Ectodermal cell (in vitro differentiated cells): Measurements from ENCODE around the gene PDXK.

Experiments
- H3K27ac ChIP-seq: 2 replicates; pipeline ENCODE4 v1.7.0; 2013; ENCODE audit warnings: mild to moderate bottlenecking, low read depth, low read length; ENCODE audit not compliant: insufficient read depth, poor library complexity, severe bottlenecking
- H3K27me3 ChIP-seq: 2 replicates; pipeline ENCODE4 v1.7.0; 2013; ENCODE audit warnings: mild to moderate bottlenecking, low read length; ENCODE audit not compliant: insufficient read depth, control insufficient read depth, poor library complexity, severe bottlenecking
- H3K36me3 ChIP-seq: one replicate; pipeline ENCODE4 v1.7.0; 2013; ENCODE audit warnings: low read length; ENCODE audit not compliant: control insufficient read depth, insufficient read depth
- H3K4me1 ChIP-seq: one replicate; pipeline ENCODE4 v1.7.0; 2013; ENCODE audit warnings: low read length; ENCODE audit not compliant: control insufficient read depth, insufficient read depth
- H3K4me3 ChIP-seq: 2 replicates; pipeline ENCODE4 v1.7.0; 2013; ENCODE audit warnings: low read depth, low read length, control low read depth; ENCODE audit not compliant: insufficient read depth
- H3K9me3 ChIP-seq: 2 replicates; pipeline ENCODE4 v1.7.0; 2013; ENCODE audit warnings: mild to moderate bottlenecking, low read length, moderate library complexity; ENCODE audit not compliant: control insufficient read depth
- WGBS, 2 experiments: methylation state at CpG; one replicate each; pipeline ENCODE4 v1.1.7; 2013; ENCODE audit warnings: missing lambda C conversion rate in 2 of 2; 5-methylcytosine and 5-hydroxymethylcytosine counted together

PDXK gene

GRCh38 chr21:43771698-43772424 lies 52.9 kb downstream of the PDXK start:
- Histone ChIP-seq H3K4me1 (peaks cover 14% of the 10 kb centered on the region), H3K27me3 (no peaks in the 10 kb centered on the region), H3K36me3 (peaks cover 7% of the 10 kb centered on the region), H3K27ac (no peak overlapping the region), H3K9me3 (no peaks in the 10 kb centered on the region), H3K4me3 (no peak overlapping the region)
- 88% methylated on average over 11 to 13 of the region's 13 CpGs for WGBS, 2 experiments

GRCh38 chr21:43772425-43772821 lies 53.5 kb downstream of the PDXK start:
- Histone ChIP-seq H3K4me1 (peaks cover 14% of the 10 kb centered on the region), H3K27ac (no peak overlapping the region), H3K36me3 (peaks cover 7% of the 10 kb centered on the region), H3K27me3 (no peaks in the 10 kb centered on the region), H3K4me3 (no peak overlapping the region), H3K9me3 (no peaks in the 10 kb centered on the region)
- 45 to 54% methylated on average over 5 to 6 of the region's 6 CpGs for WGBS, 2 experiments

DNA sequence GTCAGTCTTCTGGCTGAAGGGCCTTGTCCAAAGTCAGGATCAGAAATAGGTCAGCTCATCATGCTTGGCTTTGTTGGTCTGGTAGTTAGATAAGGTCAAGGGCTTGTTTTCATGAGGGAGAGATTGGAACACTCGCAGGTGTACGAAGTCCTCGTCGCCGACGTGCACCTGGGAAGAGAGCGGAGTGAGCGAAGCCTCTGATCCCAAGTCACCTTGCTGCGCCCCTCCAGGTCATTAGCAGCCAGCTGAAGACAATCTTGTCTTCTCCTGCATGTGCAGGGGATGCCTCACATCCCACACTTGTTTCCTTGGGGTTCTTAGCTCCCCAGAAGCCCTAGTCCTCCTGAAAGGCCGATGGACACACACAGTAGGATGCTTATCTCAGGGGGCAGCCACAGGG lies 55.2 kb downstream of the PDXK start:
- Histone ChIP-seq H3K4me1 (peaks cover 12% of the 10 kb centered on the region), H3K27me3 (no peaks in the 10 kb centered on the region), H3K36me3 (peaks cover 7% of the 10 kb centered on the region), H3K4me3 (no peak overlapping the region), H3K9me3 (no peaks in the 10 kb centered on the region), H3K27ac (no peak overlapping the region)
- 95% methylated on average over 10 of the region's 10 CpGs for WGBS, 2 experiments

DNA sequence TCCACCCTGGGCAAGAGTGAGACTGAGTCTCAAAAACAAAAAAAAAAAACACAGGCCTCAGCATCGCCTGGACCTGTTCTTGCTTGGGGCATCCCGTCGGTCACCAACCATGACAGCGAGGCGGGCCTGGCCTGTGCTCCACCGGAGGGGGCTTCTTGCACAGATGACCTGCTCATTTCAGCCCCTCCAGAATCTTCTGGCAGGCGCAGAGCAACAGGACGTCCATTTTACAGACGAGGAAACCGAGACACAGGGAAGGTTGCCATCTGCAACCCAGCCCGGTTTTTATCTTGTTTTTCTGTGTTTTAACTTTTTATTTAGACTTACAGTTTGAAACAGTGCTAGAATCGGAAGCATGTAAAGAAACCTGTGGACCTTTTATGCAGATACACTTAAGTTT lies 56.3 kb downstream of the PDXK start:
- WGBS, 2 experiments = 88% methylated on average over 12 of the region's 12 CpGs
- peaks cover 12% of the 10 kb centered on the region for H3K4me1 ChIP-seq
- no peak overlapping the region for H3K27ac ChIP-seq
- H3K4me3 ChIP-seq = peak overlapping the region; percentile 75
- peaks cover 7% of the 10 kb centered on the region for H3K36me3 ChIP-seq
- no peaks in the 10 kb centered on the region for H3K27me3 ChIP-seq
- no peaks in the 10 kb centered on the region for H3K9me3 ChIP-seq

DNA sequence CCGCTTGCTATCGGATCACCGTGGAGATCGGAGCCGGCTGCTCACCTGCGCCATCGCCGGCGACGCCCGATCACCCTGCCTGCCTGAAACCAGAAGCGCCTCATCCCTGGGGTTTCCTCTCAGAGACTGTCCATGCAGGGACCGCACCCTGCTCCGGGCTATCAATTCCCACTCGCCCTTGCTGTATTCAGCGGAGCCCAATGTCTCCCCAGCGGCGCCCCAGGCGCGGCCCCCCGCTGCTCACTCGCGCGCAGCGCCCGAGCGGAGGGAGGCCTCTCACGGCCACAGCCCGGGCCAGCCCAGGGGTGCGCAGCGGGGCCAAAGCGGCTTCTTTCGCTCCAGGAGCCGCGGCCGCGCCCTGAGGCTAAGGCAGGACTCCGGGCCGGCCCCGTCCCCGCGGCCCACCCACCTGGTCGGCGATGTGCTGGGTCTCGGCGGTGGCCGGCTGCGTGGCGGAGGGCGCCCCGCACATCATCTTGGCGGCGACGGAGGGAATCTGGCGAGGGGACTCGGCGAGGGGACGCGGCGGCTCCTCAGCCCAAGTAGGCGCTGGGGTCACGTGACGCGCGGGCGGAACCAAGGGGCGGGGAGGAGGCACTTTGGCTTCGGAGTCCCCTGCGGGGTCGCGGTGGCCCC lies 57.0 kb downstream of the PDXK start, which contains the start of gene CSTB:
CSTB (minus strand) TSS at position 514 of the 636 bp plus-strand sequence; CDS start at position 475, 39 bp downstream.
- Histone ChIP-seq H3K36me3 (peaks cover 7% of the 10 kb centered on the region), H3K27ac (no peak within 1 kb of the TSS)
- 0 to 1% methylated on average over 71 of the region's 71 CpGs for WGBS, 2 experiments

GRCh38 chr21:43777953-43778352 lies 59.0 kb downstream of the PDXK start:
- no peaks in the 10 kb centered on the region for H3K27me3 ChIP-seq
- peaks cover 7% of the 10 kb centered on the region for H3K36me3 ChIP-seq
- WGBS, 2 experiments = 93 to 95% methylated on average over 5 of the region's 5 CpGs
- no peaks in the 10 kb centered on the region for H3K9me3 ChIP-seq
- H3K27ac ChIP-seq = no peak overlapping the region
- peaks cover 12% of the 10 kb centered on the region for H3K4me1 ChIP-seq
- no peak overlapping the region for H3K4me3 ChIP-seq

More for the DNA sequence above, 57.0 kb downstream of the PDXK start, which contains the start of gene CSTB:
- no peaks in the 10 kb centered on the region for H3K27me3 ChIP-seq
- no peaks in the 10 kb centered on the region for H3K9me3 ChIP-seq
- H3K4me1 ChIP-seq = peaks cover 12% of the 10 kb centered on the region
- peak within 1 kb of the TSS; percentile 75 for H3K4me3 ChIP-seq

DNA sequence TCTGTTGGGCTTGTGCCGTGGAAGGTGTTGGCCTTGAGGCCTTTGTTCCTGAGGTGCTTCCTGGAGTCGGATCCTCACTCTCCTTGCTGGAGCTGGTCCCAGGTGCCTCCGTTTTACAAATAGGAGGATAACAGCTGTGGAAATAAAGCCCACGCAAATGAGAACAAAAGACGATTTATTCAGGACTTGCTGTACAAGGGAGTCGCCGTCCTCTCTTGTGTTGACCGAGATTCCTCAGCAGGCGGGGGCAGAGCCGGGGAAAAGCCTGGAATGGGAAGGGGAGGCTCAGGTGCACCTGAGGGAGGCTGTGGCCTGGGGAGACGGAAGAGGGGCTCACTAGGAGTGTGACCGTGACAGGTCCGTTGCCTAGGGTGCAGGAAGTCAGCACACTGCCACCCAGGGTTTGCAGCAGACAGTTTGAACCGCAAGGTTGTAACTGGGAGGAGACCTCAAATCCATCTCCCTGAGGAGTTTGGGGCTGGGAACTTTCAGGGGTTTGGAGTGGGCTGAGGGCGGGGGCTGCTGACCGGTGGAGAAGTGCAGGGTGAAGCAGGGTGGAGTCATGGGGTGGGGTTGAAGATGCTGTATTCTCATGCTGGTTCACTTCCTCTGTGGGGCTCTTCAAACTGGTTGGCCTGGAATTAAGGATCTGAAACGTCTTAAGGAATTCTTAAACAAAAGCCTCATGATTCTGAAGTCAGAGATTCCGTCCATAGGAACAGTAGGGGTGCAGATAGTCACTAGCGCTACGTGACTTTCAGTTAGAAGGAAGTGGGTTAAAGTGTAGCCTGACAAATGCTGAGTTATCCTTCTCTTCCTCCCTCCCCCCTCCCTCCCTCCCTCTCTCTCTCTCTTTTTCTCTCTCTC lies 59.8 kb downstream of the PDXK start:
- no peak overlapping the region for H3K27ac ChIP-seq
- H3K36me3 ChIP-seq = peaks cover 7% of the 10 kb centered on the region
- peaks cover 12% of the 10 kb centered on the region for H3K4me1 ChIP-seq
- H3K9me3 ChIP-seq = no peaks in the 10 kb centered on the region
- 59 to 61% methylated on average over 20 of the region's 20 CpGs for WGBS, 2 experiments
- H3K27me3 ChIP-seq = no peaks in the 10 kb centered on the region
- H3K4me3 ChIP-seq = no peak overlapping the region

DNA sequence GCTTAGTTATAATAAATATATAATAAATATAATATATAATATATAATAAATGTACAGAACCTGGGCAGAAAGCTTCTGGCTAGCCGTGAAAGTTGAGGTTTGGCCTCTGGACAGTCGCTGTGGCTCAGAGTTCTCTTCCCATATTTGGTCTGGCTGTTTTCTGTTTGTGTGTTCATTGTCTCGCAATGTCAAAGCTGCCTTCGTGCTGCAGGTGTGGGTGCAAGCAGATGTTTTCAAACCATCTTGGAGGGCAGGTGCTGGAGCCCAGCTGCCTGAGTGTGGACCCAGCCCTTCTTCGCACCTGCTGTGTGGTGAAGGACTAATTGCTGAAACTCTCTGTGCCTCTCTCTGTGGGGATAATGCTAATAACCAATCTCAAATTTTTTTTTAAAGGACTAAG lies 60.7 kb downstream of the PDXK start:
- H3K27ac ChIP-seq = no peak overlapping the region
- peaks cover 12% of the 10 kb centered on the region for H3K4me1 ChIP-seq
- WGBS, 2 experiments = 94 to 98% methylated on average over 5 of the region's 5 CpGs
- no peaks in the 10 kb centered on the region for H3K27me3 ChIP-seq
- no peaks in the 10 kb centered on the region for H3K36me3 ChIP-seq
- H3K4me3 ChIP-seq = no peak overlapping the region
- no peaks in the 10 kb centered on the region for H3K9me3 ChIP-seq

- H3K27me3 ChIP-seq = no peaks in the 10 kb centered on the region
- H3K4me1 ChIP-seq = peaks cover 8% of the 10 kb centered on the region
- no peak overlapping the region for H3K4me3 ChIP-seq
- H3K27ac ChIP-seq = no peak overlapping the region
- no peaks in the 10 kb centered on the region for H3K36me3 ChIP-seq
- no peaks in the 10 kb centered on the region for H3K9me3 ChIP-seq
- WGBS, 2 experiments = 80 to 87% methylated on average over 6 of the region's 6 CpGs
These were observed 62.9 kb downstream of the PDXK start for GRCh38 chr21:43781846-43782245.
